Right lobe of liver (tissue), 6 donors: ENCODE measurements around the gene GGNBP2. TPM values are rescaled to one million over a fixed set of nuclear protein-coding genes. Genes with fewer than 3 reads are reported as not detected.

Source experiments
- ATAC-seq, 4 donors: fragments of 200-7000 bp; cut with Tn5 transposase; one replicate each; pipeline ENCODE4 v1.9.1; 2020; ENCODE audit warnings: mild to moderate bottlenecking in 4 of 4, moderate library complexity in 4 of 4
- DNase-seq, 3 donors: peaks; one replicate each; pipeline ENCODE4 v3.0.0-alpha.2; 2020
- H3K27ac ChIP-seq, 3 donors: fragments of 200-600 bp; one replicate each; pipeline ENCODE4 v1.8.0; 2022
- H3K27me3 ChIP-seq, 2 donors: fragments of 200-600 bp; one replicate each; pipeline ENCODE4 v1.8.0; 2022
- H3K36me3 ChIP-seq, 4 donors: fragments of 200-600 bp; sonication (generic) in 1 of 4; one replicate each; pipeline versions ENCODE4 v1.5.1 to v1.8.0; 2017 to 2022; ENCODE audit warnings: control low read depth in 1 of 4
- H3K4me1 ChIP-seq, 4 donors: fragments of 200-600 bp; sonication (generic) in 1 of 4; one replicate each; pipeline versions ENCODE4 v1.5.1 to v1.8.0; 2017 to 2022; ENCODE audit warnings: control low read depth in 1 of 4
- H3K4me3 ChIP-seq, 3 donors: fragments of 200-600 bp; one replicate each; pipeline ENCODE4 v1.8.0; 2022
- H3K9me3 ChIP-seq, 4 donors: fragments of 200-600 bp; sonication (generic) in 1 of 4; one replicate each; pipeline versions ENCODE4 v1.5.1 to v1.8.0; 2017 to 2022; ENCODE audit warnings: control low read depth in 1 of 4
- CTCF ChIP-seq, 4 donors: fragments of 200-600 bp in 3 of 4; fragments of 450-650 bp in 1 of 4; IDR thresholded peaks; one replicate each; pipeline versions ENCODE4 v1.5.1 to v1.8.0; 2016 to 2022; ENCODE audit warnings: antibody characterized with exemption in 4 of 4, mild to moderate bottlenecking in 2 of 4
- POLR2A ChIP-seq: fragments of 450-650 bp; IDR thresholded peaks from one replicate; pipeline ENCODE4 v1.6.1; 2017; ENCODE audit warnings: antibody characterized with exemption, mild to moderate bottlenecking
- WGBS: methylation state at CpG from one replicate; pipeline ENCODE4 v1.1.6; 2018; ENCODE audit warnings: low coverage, low lambda C conversion rate; ENCODE audit not compliant: insufficient coverage; ENCODE audit errors: missing lambda C conversion rate; 5-methylcytosine and 5-hydroxymethylcytosine counted together
- intact Hi-C, 2 donors: fragments of 100-400 bp; cut with DNase I; formaldehyde crosslinking; loops; one replicate each; pipeline versions ENCODE4 v1.11.2 to v1.14.1; 2022
- total RNA-seq, 6 experiments: library from RNA; depleted of rRNA in 2 of 6; stranded (reverse); fragments of >200 nt in 2 of 6; fragmentation: NEBNext Ultra II Directional in 3 of 6; extraction: Animal tissue kit (Norgen Biotek cat#: 25700) in 3 of 6; gene quantifications; one replicate each; pipeline versions ENCODE4 v1.1.0 to v1.2.4, GENCODE V29; 2016 to 2023
- donor health status: DM: no; HTN: yes; CAD: no.
- donor health status: DM: no; HTN: no; CAD: no.
- donor health status: DM: no; HTN: no; CAD: no.
- donor health status: DM: no; HTN: yes; CAD: no.
- donor health status: DM: no; HTN: yes; CAD: no.

Gene GGNBP2
- total RNA-seq, 6 experiments from 2014 or later = 24.3 to 39.6 (median 35.3) TPM

GRCh38 chr17:36578671-36579070 is 34.0 kb downstream of the GGNBP2 start:
- no peak for TF ChIP-seq CTCF (IDR thresholded peaks at IDR 0.05)
- TF ChIP-seq POLR2A = no peak
- Histone ChIP-seq H3K27ac (no peak overlapping the region), H3K36me3 (peaks cover 7 to 67% (median 30%) of the 10 kb centered on the region in 4 donors), H3K27me3 (no peaks in the 10 kb centered on the region), H3K4me1 (peaks cover 0 to 15% (median 4%) of the 10 kb centered on the region in 4 donors), H3K4me3 (no peak overlapping the region), H3K9me3 (no peaks in the 10 kb centered on the region)
- DNase-seq = no peak
- ATAC-seq = no peak
- intact Hi-C loops = no loop called here
- WGBS = 94% methylated on average over 2 of the region's 2 CpGs

- ATAC-seq (peak; percentile 69 to 85 (median 81)), DNase-seq (no peak)
- TF ChIP-seq POLR2A (no peak), CTCF (IDR thresholded peaks at IDR 0.05) (no peak)
- peaks cover 0 to 24% (median 7%) of the 10 kb centered on the region in 4 donors for H3K4me1 ChIP-seq
- no peaks in the 10 kb centered on the region for H3K27me3 ChIP-seq
- intact Hi-C loops = no loop called here
- H3K36me3 ChIP-seq = peaks cover 17 to 73% (median 38%) of the 10 kb centered on the region in 4 donors
- WGBS = 36% methylated on average over 1 of the region's 1 CpG
- H3K4me3 ChIP-seq = no peak overlapping the region
- H3K27ac ChIP-seq = peak overlapping the region in 1 of 3 donors; percentile 52
- no peaks in the 10 kb centered on the region for H3K9me3 ChIP-seq
Measured at GRCh38 chr17:36583787-36584186, 39.1 kb downstream of the GGNBP2 start.

GRCh38 chr17:36586138-36586537 is 41.4 kb downstream of the GGNBP2 start:
- Histone ChIP-seq H3K9me3 (no peaks in the 10 kb centered on the region), H3K27me3 (no peaks in the 10 kb centered on the region), H3K4me1 (peaks cover 0 to 36% (median 11%) of the 10 kb centered on the region in 4 donors), H3K36me3 (peaks cover 5 to 65% (median 30%) of the 10 kb centered on the region in 4 donors), H3K27ac (no peak overlapping the region), H3K4me3 (no peak overlapping the region)
- 95% methylated on average over 2 of the region's 2 CpGs for WGBS
- intact Hi-C loops = no loop called here
- DNase-seq = no peak
- ATAC-seq = no peak
- TF ChIP-seq CTCF (IDR thresholded peaks at IDR 0.05) (no peak), POLR2A (no peak)

GRCh38 chr17:36590082-36590481 is 45.4 kb downstream of the GGNBP2 start:
- WGBS = 44% methylated on average over 2 of the region's 2 CpGs
- DNase-seq (peak in 1 of 3 donors; percentile 3), ATAC-seq (peak in 1 of 4 donors; percentile 8)
- H3K27ac ChIP-seq = no peak overlapping the region
- peaks cover 0 to 16% (median 4%) of the 10 kb centered on the region in 4 donors for H3K4me1 ChIP-seq
- no peak for TF ChIP-seq POLR2A
- TF ChIP-seq CTCF (IDR thresholded peaks at IDR 0.05) = no peak
- H3K4me3 ChIP-seq = no peak overlapping the region
- peaks cover 0 to 40% (median 24%) of the 10 kb centered on the region in 4 donors for H3K36me3 ChIP-seq
- intact Hi-C loops = loop anchor here (10.0 kb wide), 2 partner anchors 45 to 55 kb away; partner anchors contain the start of genes GGNBP2 (in 1 of the 2), MYO19 (in 1 of the 2) and PIGW (in 1 of the 2)
- no peaks in the 10 kb centered on the region for H3K27me3 ChIP-seq
- no peaks in the 10 kb centered on the region for H3K9me3 ChIP-seq
